SK-N-SH treated with all-trans-retinoic acid at 6 μM for 48 hours (cell line): ENCODE data around the gene WDR36.

Experiments used
- ATAC-seq: fragments of 200-7000 bp; cut with Tn5 transposase; 3 replicates; pipeline ENCODE4 v1.9.1; 2020; ENCODE audit warnings: mild to moderate bottlenecking, moderate library complexity
- ARNTL ChIP-seq: fragments of 450-650 bp; formaldehyde crosslinking; IDR thresholded peaks from 2 replicates; pipeline ENCODE4 v1.5.0; 2020; ENCODE audit warnings: low read depth, mild to moderate bottlenecking, moderate library complexity, borderline replicate concordance
- BACH2 ChIP-seq: fragments of 250-450 bp; sonication (Bioruptor Pico); IDR thresholded peaks from 2 replicates; pipeline ENCODE4 v1.9.0; 2021; ENCODE audit warnings: mild to moderate bottlenecking, borderline replicate concordance
- CSDC2 ChIP-seq: fragments of 250-450 bp; sonication (Bioruptor Pico); IDR thresholded peaks from 2 replicates; pipeline ENCODE4 v1.5.0; 2020; ENCODE audit warnings: mild to moderate bottlenecking, moderate library complexity
- GLIS3 ChIP-seq: fragments of 250-450 bp; sonication (Bioruptor Pico); IDR thresholded peaks from 2 replicates; pipeline ENCODE4 v1.5.0; 2020; ENCODE audit warnings: mild to moderate bottlenecking, moderate library complexity
- ISL1 ChIP-seq: fragments of 250-450 bp; sonication (Bioruptor Pico); IDR thresholded peaks from 2 replicates; pipeline ENCODE4 v2.1.2; 2022; ENCODE audit warnings: mild to moderate bottlenecking, moderate library complexity
- OSR1 ChIP-seq: fragments of 250-450 bp; sonication (Bioruptor Pico); IDR thresholded peaks from 2 replicates; pipeline ENCODE4 v1.8.0; 2022; ENCODE audit warnings: moderate library complexity, mild to moderate bottlenecking, inconsistent platforms
- PPARA ChIP-seq: fragments of 250-450 bp; sonication (Bioruptor Pico); IDR thresholded peaks from 2 replicates; pipeline ENCODE4 v1.5.0; 2020; ENCODE audit warnings: mild to moderate bottlenecking, borderline replicate concordance
- TCF4 ChIP-seq: fragments of 250-450 bp; sonication (Bioruptor Pico); IDR thresholded peaks from 2 replicates; pipeline ENCODE4 v1.8.0; 2021; ENCODE audit warnings: mild to moderate bottlenecking, moderate library complexity, borderline replicate concordance
- TOX ChIP-seq: fragments of 250-450 bp; sonication (Bioruptor Pico); IDR thresholded peaks from 2 replicates; pipeline ENCODE4 v1.8.0; 2021; ENCODE audit warnings: mild to moderate bottlenecking, moderate library complexity, borderline replicate concordance
- ZC3H10 ChIP-seq: fragments of 250-450 bp; sonication (Bioruptor Pico); IDR thresholded peaks from 2 replicates; pipeline ENCODE4 v1.5.1; 2021; ENCODE audit warnings: mild to moderate bottlenecking, moderate library complexity
- ZFP3 ChIP-seq: fragments of 250-450 bp; sonication (Bioruptor Pico); IDR thresholded peaks from 2 replicates; pipeline ENCODE4 v1.5.0; 2020; ENCODE audit warnings: mild to moderate bottlenecking, moderate library complexity
- ZNF70 ChIP-seq: fragments of 450-650 bp; formaldehyde crosslinking; IDR thresholded peaks from 2 replicates; pipeline ENCODE4 v1.5.0; 2020; ENCODE audit warnings: mild to moderate bottlenecking, moderate library complexity
- ZNF8 ChIP-seq: fragments of 450-650 bp; formaldehyde crosslinking; IDR thresholded peaks from 2 replicates; pipeline ENCODE4 v1.5.0; 2020; ENCODE audit warnings: mild to moderate bottlenecking, moderate library complexity
- TF ChIP-seq, protein P1 (sequence below): fragments of 250-450 bp; sonication (Bioruptor Pico); IDR thresholded peaks from 2 replicates; pipeline ENCODE4 v1.5.0; 2020; ENCODE audit warnings: mild to moderate bottlenecking, moderate library complexity
- TF ChIP-seq, protein P2 (sequence below): fragments of 250-450 bp; sonication (Bioruptor Pico); IDR thresholded peaks from 2 replicates; pipeline ENCODE4 v1.8.0; 2020; ENCODE audit warnings: mild to moderate bottlenecking, moderate library complexity, borderline replicate concordance
- TF ChIP-seq, protein P3 (sequence below): fragments of 250-450 bp; sonication (Bioruptor Pico); IDR thresholded peaks from 2 replicates; pipeline ENCODE4 v1.8.0; 2021; ENCODE audit warnings: low read depth, mild to moderate bottlenecking, moderate library complexity, borderline replicate concordance
- TF ChIP-seq, protein P4 (sequence below): fragments of 250-450 bp; sonication (Bioruptor Pico); IDR thresholded peaks from 2 replicates; pipeline ENCODE4 v1.5.1; 2020; ENCODE audit warnings: low read depth, mild to moderate bottlenecking, moderate library complexity

The WDR36 gene

DNA sequence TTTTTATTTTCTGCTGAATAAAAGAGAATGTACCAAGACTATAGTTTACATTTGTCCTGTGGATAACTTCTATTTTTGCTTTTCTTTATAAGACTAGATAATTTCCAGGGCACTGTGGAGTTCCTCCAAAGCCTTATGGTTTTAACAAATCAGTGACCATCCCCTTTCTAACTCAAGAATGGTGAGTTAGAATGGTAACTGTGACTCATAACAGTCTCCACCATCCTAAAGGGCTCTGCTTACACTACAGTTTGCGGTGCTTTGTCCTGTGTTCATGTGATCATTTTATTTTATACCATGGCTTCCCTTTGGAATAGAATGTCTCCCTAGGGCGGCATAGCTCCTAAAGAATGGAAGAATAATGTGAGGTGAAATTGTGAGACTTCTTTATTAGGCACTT lies 30.2 kb downstream of the WDR36 start:
- no peak for ATAC-seq

DNA sequence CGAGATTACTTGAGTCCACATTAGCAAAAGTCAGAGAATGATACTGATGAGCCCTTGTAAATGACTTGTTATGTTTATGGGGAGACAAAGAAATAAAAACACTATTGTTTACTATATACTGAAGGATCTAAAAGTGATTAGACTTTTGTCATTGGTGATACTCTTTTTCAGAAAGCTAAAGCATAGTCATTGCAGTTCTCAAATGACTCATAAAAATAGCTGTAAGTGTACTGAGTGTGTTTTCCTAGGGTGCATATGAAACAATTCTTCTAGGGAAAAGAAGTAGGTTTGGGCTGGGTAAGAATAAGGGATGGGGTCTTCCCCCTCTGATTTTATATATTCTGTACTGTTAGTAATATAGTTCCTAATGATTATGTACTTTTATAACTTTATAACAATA lies 32.6 kb downstream of the WDR36 start:
- no peak for ATAC-seq
- TF ChIP-seq ISL1 (no peak), PPARA (CRISPR knock-in tag) (no peak), ZNF8 (CRISPR knock-in tag) (no peak), OSR1 (no peak), TCF4 (no peak), CSDC2 (CRISPR knock-in tag) (no peak), ZNF70 (CRISPR knock-in tag) (no peak), BACH2 (CRISPR knock-in tag) (no peak), TOX (no peak), ZFP3 (CRISPR knock-in tag) (no peak), ARNTL (CRISPR knock-in tag) (no peak), GLIS3 (CRISPR knock-in tag) (no peak)
- TF ChIP-seq, protein P1, sequence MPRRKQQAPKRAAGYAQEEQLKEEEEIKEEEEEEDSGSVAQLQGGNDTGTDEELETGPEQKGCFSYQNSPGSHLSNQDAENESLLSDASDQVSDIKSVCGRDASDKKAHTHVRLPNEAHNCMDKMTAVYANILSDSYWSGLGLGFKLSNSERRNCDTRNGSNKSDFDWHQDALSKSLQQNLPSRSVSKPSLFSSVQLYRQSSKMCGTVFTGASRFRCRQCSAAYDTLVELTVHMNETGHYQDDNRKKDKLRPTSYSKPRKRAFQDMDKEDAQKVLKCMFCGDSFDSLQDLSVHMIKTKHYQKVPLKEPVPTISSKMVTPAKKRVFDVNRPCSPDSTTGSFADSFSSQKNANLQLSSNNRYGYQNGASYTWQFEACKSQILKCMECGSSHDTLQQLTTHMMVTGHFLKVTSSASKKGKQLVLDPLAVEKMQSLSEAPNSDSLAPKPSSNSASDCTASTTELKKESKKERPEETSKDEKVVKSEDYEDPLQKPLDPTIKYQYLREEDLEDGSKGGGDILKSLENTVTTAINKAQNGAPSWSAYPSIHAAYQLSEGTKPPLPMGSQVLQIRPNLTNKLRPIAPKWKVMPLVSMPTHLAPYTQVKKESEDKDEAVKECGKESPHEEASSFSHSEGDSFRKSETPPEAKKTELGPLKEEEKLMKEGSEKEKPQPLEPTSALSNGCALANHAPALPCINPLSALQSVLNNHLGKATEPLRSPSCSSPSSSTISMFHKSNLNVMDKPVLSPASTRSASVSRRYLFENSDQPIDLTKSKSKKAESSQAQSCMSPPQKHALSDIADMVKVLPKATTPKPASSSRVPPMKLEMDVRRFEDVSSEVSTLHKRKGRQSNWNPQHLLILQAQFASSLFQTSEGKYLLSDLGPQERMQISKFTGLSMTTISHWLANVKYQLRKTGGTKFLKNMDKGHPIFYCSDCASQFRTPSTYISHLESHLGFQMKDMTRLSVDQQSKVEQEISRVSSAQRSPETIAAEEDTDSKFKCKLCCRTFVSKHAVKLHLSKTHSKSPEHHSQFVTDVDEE (CRISPR knock-in tag), result no peak
- TF ChIP-seq, protein P2, sequence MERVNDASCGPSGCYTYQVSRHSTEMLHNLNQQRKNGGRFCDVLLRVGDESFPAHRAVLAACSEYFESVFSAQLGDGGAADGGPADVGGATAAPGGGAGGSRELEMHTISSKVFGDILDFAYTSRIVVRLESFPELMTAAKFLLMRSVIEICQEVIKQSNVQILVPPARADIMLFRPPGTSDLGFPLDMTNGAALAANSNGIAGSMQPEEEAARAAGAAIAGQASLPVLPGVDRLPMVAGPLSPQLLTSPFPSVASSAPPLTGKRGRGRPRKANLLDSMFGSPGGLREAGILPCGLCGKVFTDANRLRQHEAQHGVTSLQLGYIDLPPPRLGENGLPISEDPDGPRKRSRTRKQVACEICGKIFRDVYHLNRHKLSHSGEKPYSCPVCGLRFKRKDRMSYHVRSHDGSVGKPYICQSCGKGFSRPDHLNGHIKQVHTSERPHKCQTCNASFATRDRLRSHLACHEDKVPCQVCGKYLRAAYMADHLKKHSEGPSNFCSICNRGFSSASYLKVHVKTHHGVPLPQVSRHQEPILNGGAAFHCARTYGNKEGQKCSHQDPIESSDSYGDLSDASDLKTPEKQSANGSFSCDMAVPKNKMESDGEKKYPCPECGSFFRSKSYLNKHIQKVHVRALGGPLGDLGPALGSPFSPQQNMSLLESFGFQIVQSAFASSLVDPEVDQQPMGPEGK (CRISPR knock-in tag), result no peak

More for the DNA sequence above, 30.2 kb downstream of the WDR36 start:
- TF ChIP-seq, protein P3, sequence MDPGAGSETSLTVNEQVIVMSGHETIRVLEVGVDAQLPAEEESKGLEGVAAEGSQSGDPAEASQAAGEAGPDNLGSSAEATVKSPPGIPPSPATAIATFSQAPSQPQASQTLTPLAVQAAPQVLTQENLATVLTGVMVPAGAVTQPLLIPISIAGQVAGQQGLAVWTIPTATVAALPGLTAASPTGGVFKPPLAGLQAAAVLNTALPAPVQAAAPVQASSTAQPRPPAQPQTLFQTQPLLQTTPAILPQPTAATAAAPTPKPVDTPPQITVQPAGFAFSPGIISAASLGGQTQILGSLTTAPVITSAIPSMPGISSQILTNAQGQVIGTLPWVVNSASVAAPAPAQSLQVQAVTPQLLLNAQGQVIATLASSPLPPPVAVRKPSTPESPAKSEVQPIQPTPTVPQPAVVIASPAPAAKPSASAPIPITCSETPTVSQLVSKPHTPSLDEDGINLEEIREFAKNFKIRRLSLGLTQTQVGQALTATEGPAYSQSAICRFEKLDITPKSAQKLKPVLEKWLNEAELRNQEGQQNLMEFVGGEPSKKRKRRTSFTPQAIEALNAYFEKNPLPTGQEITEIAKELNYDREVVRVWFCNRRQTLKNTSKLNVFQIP (CRISPR knock-in tag), result no peak
- TF ChIP-seq ZC3H10 (CRISPR knock-in tag), result no peak
- TF ChIP-seq TOX, result no peak
- TF ChIP-seq, protein P4, sequence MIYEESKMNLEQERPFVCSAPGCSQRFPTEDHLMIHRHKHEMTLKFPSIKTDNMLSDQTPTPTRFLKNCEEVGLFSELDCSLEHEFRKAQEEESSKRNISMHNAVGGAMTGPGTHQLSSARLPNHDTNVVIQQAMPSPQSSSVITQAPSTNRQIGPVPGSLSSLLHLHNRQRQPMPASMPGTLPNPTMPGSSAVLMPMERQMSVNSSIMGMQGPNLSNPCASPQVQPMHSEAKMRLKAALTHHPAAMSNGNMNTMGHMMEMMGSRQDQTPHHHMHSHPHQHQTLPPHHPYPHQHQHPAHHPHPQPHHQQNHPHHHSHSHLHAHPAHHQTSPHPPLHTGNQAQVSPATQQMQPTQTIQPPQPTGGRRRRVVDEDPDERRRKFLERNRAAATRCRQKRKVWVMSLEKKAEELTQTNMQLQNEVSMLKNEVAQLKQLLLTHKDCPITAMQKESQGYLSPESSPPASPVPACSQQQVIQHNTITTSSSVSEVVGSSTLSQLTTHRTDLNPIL, result no peak

DNA sequence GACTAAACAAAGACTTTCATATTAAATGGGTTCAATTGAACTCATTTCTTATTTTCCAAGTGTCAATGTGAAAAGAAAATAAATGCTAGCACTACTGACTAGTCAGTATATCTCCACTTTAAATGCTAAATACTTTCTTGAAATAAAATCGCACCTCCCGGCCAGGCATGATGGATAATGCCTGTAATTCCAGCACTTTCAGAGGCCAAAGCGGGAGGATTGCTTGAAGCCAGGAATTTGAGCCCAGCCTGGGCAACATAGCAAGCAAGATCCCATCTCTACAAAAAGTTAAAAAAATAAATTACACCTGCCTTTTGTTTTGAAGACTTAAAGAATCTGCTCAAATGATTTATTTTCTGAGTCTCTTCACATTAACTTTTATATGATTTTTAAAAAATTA lies 34.7 kb downstream of the WDR36 start:
- TF ChIP-seq, protein P3 (CRISPR knock-in tag), result no peak
- TF ChIP-seq ZNF70 (CRISPR knock-in tag), result no peak
- no peak for TF ChIP-seq ARNTL (CRISPR knock-in tag)
- no peak for TF ChIP-seq OSR1
- no peak for ATAC-seq

DNA sequence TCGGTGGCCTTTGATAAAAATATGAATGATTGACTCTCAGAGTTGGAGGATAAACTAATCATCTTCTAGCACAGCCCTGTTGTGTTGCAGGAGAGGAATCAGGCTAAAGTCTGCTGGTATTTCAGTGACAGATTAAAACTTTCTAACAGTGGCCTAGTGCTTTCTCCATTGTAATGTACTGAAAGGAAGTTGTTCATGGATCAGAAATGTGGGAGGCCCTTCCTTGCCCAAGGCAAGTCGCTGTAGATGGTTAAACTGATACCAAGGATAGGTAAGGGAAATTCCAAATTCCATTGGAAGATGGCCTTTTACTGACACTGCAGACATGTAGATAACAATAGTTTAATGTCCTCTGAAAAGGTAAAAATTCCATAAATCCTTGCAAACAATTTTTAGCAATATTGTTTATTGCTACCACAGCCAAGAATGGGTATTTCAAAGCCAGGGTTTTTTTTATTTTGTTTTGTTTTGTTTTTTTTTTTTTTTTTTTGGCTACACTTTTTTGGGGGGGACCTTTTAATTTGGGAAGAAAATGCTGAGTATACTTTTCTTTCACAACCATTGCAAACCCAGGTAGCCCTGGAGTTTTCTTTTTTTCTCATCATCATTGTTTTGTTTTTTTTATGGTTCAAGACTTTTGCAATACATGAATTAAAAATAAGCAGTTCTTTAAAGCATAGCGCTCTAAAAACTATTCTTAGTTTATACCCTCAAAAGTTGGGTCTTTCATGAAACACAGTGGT lies 35.5 kb downstream of the WDR36 start:
- peak; percentile 61 for ATAC-seq
- no peak for TF ChIP-seq PPARA (CRISPR knock-in tag)
